GM12878 (cell line): Measurements from ENCODE around the gene HACD3. TPM values are rescaled to one million over a fixed set of nuclear protein-coding genes. Genes with fewer than 3 reads are reported as not detected.

ENCODE experiments used
- ATAC-seq: fragments of 200-7000 bp; cut with Tn5 transposase; 3 replicates; pipeline ENCODE4 v1.9.1; 2020; ENCODE audit warnings: mild to moderate bottlenecking, moderate library complexity
- BruUV-seq: library from RNA; stranded (reverse); fragments of 400-500 nt; replicated peaks from 2 replicates; lab custom pipeline; 2021; lab: Mats Ljungman, UMichigan
- CTCF ChIA-PET: fragments of 300-600 bp; sonication (Branson Sonifier 250); formaldehyde crosslinking; extraction: SDS; loops from one replicate; lab custom pipeline; 2021; ENCODE audit warnings: inconsistent platforms; lab: Yijun Ruan, JAX
- POLR2A ChIA-PET: fragments of 350-600 bp; formaldehyde crosslinking; extraction: SDS; loops from one replicate; lab custom pipeline; 2021; ENCODE audit warnings: inconsistent platforms; lab: Charles Lee
- RAD21 ChIA-PET: fragments of 300-600 bp; sonication (Branson Sonifier 250); formaldehyde crosslinking; loops from one replicate; lab custom pipeline; 2023; ENCODE audit warnings: antibody characterized with exemption; ENCODE audit not compliant: unreplicated experiment; lab: Charles Lee
- SMC1A ChIA-PET: fragments of 300-600 bp; sonication (Branson Sonifier 250); formaldehyde crosslinking; loops from one replicate; lab custom pipeline; 2023; ENCODE audit not compliant: unreplicated experiment, uncharacterized antibody; lab: Charles Lee
- DNase-seq: peaks from one replicate; pipeline ENCODE4 v3.0.0-alpha.2; 2011; ENCODE audit warnings: low read depth, low spot score
- FAIRE-seq: peaks from 3 replicates; lab custom pipeline; 2011; peaks lifted over from hg19 to GRCh38; lab: Jason Lieb, UNC
- H2AFZ ChIP-seq: 2 replicates; pipeline ENCODE4 v1.6.0; 2011; ENCODE audit warnings: low read depth, low read length, control low read depth; ENCODE audit not compliant: control insufficient read depth
- H3K27ac ChIP-seq: 2 replicates; pipeline ENCODE4 v1.5.1; 2011; ENCODE audit warnings: control low read depth; ENCODE audit not compliant: control insufficient read depth, insufficient read depth
- H3K27me3 ChIP-seq, 2 experiments: replicated peaks in 1 of 2; 2 replicates each; pipeline versions ENCODE4 v1.6.0 to v1.6.1; 2011; ENCODE audit warnings: low read length in 1 of 2; ENCODE audit not compliant: control insufficient read depth in 2 of 2, insufficient read depth in 2 of 2
- H3K36me3 ChIP-seq, 2 experiments: 2 replicates each; pipeline ENCODE4 v1.5.1; 2011; ENCODE audit warnings: low read length in 1 of 2; ENCODE audit not compliant: control insufficient read depth in 2 of 2, insufficient read depth in 2 of 2
- H3K4me1 ChIP-seq: 2 replicates; pipeline ENCODE4 v1.6.1; 2011; ENCODE audit warnings: mild to moderate bottlenecking, low read length, moderate library complexity, mixed read lengths; ENCODE audit not compliant: control insufficient read depth, insufficient read depth
- H3K4me2 ChIP-seq: 2 replicates; pipeline ENCODE4 v1.6.0; 2011; ENCODE audit warnings: control low read depth; ENCODE audit not compliant: control insufficient read depth, insufficient read depth
- H3K4me3 ChIP-seq: fragments of 200-600 bp; sonication (generic); 2 replicates; pipeline ENCODE4 v1.5.1; 2016
- H3K79me2 ChIP-seq: 2 replicates; pipeline ENCODE4 v1.6.0; 2011; ENCODE audit warnings: low read length; ENCODE audit not compliant: control insufficient read depth, insufficient read depth
- H3K9ac ChIP-seq: 2 replicates; pipeline ENCODE4 v1.8.0; 2011; ENCODE audit warnings: low read length, control low read depth, mixed read lengths; ENCODE audit not compliant: control insufficient read depth, insufficient read depth
- H3K9me3 ChIP-seq: replicated peaks from 3 replicates; pipeline ENCODE4 v1.5.1; 2011; ENCODE audit warnings: mild to moderate bottlenecking, low read length; ENCODE audit not compliant: control insufficient read depth, insufficient read depth
- H4K20me1 ChIP-seq: 2 replicates; pipeline ENCODE4 v1.6.0; 2011; ENCODE audit not compliant: control insufficient read depth, insufficient read depth
- KDM1A ChIP-seq: fragments of 200-600 bp; sonication (generic); IDR thresholded peaks from 2 replicates; pipeline ENCODE4 v1.6.1; 2016; ENCODE audit warnings: borderline replicate concordance
- POU2F2 ChIP-seq: IDR thresholded peaks from 3 replicates; pipeline ENCODE4 v1.6.1; 2011; ENCODE audit warnings: low read depth, mild to moderate bottlenecking, low read length, borderline replicate concordance
- YBX1 ChIP-seq: fragments of 450-650 bp; IDR thresholded peaks from 2 replicates; pipeline ENCODE4 v1.6.1; 2016; ENCODE audit warnings: antibody characterized with exemption
- WGBS: methylation state at CpG from one replicate; pipeline ENCODE4 v1.1.6; 2016; ENCODE audit warnings: low lambda C conversion rate; ENCODE audit not compliant: insufficient replicate concordance, insufficient coverage; ENCODE audit errors: missing lambda C conversion rate; 5-methylcytosine and 5-hydroxymethylcytosine counted together
- in situ Hi-C: fragments of 300-500 bp; cut with MboI; formaldehyde crosslinking; loops from 9 replicates; pipeline ENCODE4 v1.14.3; 2018; ENCODE audit warnings: mixed read lengths
- intact Hi-C: fragments of 100-400 bp; cut with micrococcal nuclease; formaldehyde crosslinking; loops from one replicate; pipeline ENCODE4 v1.14.2; 2022; ENCODE audit not compliant: unreplicated experiment
- polyA plus RNA-seq, 11 experiments: library from polyadenylated mRNA; depleted of rRNA in 4 of 11; unstranded in 6 of 11; stranded (reverse) in 5 of 11; fragments of >200 nt; fragmentation: Nextera tagmentation in 4 of 11; fragmentation: Illumina TruSeq in 1 of 11; extraction: Ambion mirVana in 4 of 11; extraction: Trizol in 1 of 11; gene quantifications; 1 replicate in 1 of 11; 2 replicates in 10 of 11; pipeline versions ENCODE4 v1.2.1 to v1.2.3, GENCODE V29; 2011 to 2016; ENCODE audit warnings: inconsistent platforms in 2 of 11, missing spikeins in 2 of 11, low read depth in 1 of 11
- total RNA-seq, 4 experiments: library from RNA; depleted of rRNA in 3 of 4; stranded (reverse); fragments of >200 nt in 3 of 4; fragmentation: Illumina TruSeq in 1 of 4; extraction: Trizol in 1 of 4; gene quantifications; 2 replicates each; pipeline versions ENCODE4 v1.2.1 to v1.2.3, GENCODE V29; 2013 to 2021
- TF ChIP-seq, protein P1 (sequence below): IDR thresholded peaks from 2 replicates; pipeline ENCODE4 v1.6.1; 2011; ENCODE audit warnings: low read depth, mild to moderate bottlenecking, low read length, moderate library complexity, borderline replicate concordance; ENCODE audit errors: extremely low read depth
- TF ChIP-seq, protein P2 (sequence below): fragments of 150-350 bp; IDR thresholded peaks from 2 replicates; pipeline ENCODE4 v1.6.1; 2014; ENCODE audit warnings: mild to moderate bottlenecking, low read depth, low read length

The HACD3 gene
- total and polyA plus RNA-seq, 10 of the 15 experiments (the other 5 are each of a cell fraction or from before 2014, with no cell fraction given): 25.9 to 75.8 (median 48.3) TPM

DNA sequence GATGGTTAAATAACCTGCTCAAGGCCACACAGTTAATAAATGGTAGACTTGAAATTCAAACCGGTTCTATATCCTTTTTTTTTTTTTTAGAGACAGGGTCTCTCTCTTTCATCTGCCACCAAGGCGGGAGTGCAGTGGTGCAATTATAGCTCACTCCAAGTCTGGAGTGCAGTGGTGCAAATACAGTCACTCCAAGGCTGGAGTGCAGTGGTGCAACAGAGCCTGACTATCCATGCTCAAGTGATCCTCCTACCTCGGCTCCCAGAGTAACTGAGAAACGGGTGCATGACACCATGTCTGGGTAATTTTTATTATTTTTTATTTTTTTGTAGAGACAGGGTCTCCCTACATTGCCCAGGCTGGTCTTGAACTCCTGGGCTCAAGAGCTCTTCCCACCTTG is 36.2 kb upstream of the HACD3 start:
- no peaks in the 10 kb centered on the region for H4K20me1 ChIP-seq
- no peak overlapping the region for H3K4me2 ChIP-seq
- H3K27me3 ChIP-seq: no peaks in the 10 kb centered on the region
- H3K4me1 ChIP-seq: no peaks in the 10 kb centered on the region
- POLR2A ChIA-PET: no interaction called here
- TF ChIP-seq, protein P1, sequence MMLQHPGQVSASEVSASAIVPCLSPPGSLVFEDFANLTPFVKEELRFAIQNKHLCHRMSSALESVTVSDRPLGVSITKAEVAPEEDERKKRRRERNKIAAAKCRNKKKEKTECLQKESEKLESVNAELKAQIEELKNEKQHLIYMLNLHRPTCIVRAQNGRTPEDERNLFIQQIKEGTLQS: no peak
- TF ChIP-seq YBX1: no peak
- TF ChIP-seq, protein P2, sequence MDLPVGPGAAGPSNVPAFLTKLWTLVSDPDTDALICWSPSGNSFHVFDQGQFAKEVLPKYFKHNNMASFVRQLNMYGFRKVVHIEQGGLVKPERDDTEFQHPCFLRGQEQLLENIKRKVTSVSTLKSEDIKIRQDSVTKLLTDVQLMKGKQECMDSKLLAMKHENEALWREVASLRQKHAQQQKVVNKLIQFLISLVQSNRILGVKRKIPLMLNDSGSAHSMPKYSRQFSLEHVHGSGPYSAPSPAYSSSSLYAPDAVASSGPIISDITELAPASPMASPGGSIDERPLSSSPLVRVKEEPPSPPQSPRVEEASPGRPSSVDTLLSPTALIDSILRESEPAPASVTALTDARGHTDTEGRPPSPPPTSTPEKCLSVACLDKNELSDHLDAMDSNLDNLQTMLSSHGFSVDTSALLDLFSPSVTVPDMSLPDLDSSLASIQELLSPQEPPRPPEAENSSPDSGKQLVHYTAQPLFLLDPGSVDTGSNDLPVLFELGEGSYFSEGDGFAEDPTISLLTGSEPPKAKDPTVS: no peak
- no peak for TF ChIP-seq POU2F2
- no peak for TF ChIP-seq KDM1A
- TF ChIP-seq, all 136 proteins: peak for 0
- H3K27ac ChIP-seq: no peak overlapping the region
- peaks cover 0 to 15% of the 10 kb centered on the region in 2 experiments for H3K36me3 ChIP-seq
- in situ Hi-C loops: no loop called here
- H3K9ac ChIP-seq: no peak overlapping the region
- ATAC-seq (no peak), FAIRE-seq (no peak), DNase-seq (no peak)
- RAD21 ChIA-PET: no interaction called here
- no TSS peak for BruUV-seq
- no peaks in the 10 kb centered on the region for H3K9me3 ChIP-seq
- no peak overlapping the region for H2AFZ ChIP-seq
- no peak overlapping the region for H3K4me3 ChIP-seq
- SMC1A ChIA-PET: interaction anchor here (0.7 to 1.7 kb wide), 2 partner anchors 10 to 39 kb away, joined by 3 to 4 read pairs; no protein-coding TSS in a partner anchor
- H3K79me2 ChIP-seq: no peaks in the 10 kb centered on the region
- intact Hi-C loops: no loop called here
- CTCF ChIA-PET: interaction anchor here (0.6 to 1.5 kb wide), 4 partner anchors 9 to 89 kb away, joined by 3 to 4 read pairs (median 3); no protein-coding TSS in a partner anchor
- WGBS: 72% methylated on average over 4 of the region's 4 CpGs
